HEK293 (cell line): ENCODE measurements around the gene ZNF367.
A peak's percentile ranks its signal among the peaks of the same experiment; 100 is the strongest.

ENCODE experiments used
- EGR2 ChIP-seq: fragments of 450-650 bp; formaldehyde crosslinking; IDR thresholded peaks from 2 replicates; pipeline ENCODE4 v1.5.1; 2016; ENCODE audit warnings: low read depth, missing biosample characterization, missing genetic modification characterization
- KLF8 ChIP-seq: fragments of 450-650 bp; formaldehyde crosslinking; IDR thresholded peaks from 2 replicates; pipeline ENCODE4 v1.5.1; 2016; ENCODE audit warnings: missing biosample characterization, missing genetic modification characterization
- ZEB2 ChIP-seq: fragments of 450-650 bp; formaldehyde crosslinking; IDR thresholded peaks from 2 replicates; pipeline ENCODE4 v1.5.1; 2016; ENCODE audit warnings: missing biosample characterization, missing genetic modification characterization
- ZNF132 ChIP-seq: fragments of 450-650 bp; formaldehyde crosslinking; IDR thresholded peaks from 2 replicates; pipeline ENCODE4 v1.5.1; 2017; ENCODE audit warnings: missing biosample characterization, missing genetic modification characterization, borderline replicate concordance
- ZNF133 ChIP-seq: fragments of 450-650 bp; formaldehyde crosslinking; IDR thresholded peaks from 2 replicates; pipeline ENCODE4 v1.5.1; 2016; ENCODE audit warnings: missing biosample characterization, missing genetic modification characterization
- ZNF157 ChIP-seq: fragments of 450-650 bp; formaldehyde crosslinking; IDR thresholded peaks from 2 replicates; pipeline ENCODE4 v1.5.1; 2016; ENCODE audit warnings: missing biosample characterization, missing genetic modification characterization
- ZNF221 ChIP-seq: fragments of 450-650 bp; formaldehyde crosslinking; IDR thresholded peaks from 2 replicates; pipeline ENCODE4 v1.5.1; 2017; ENCODE audit warnings: missing biosample characterization, missing genetic modification characterization, borderline replicate concordance
- ZNF23 ChIP-seq: fragments of 450-650 bp; formaldehyde crosslinking; IDR thresholded peaks from 2 replicates; pipeline ENCODE4 v1.5.1; 2016; ENCODE audit warnings: missing biosample characterization, missing genetic modification characterization, borderline replicate concordance
- ZNF354C ChIP-seq: fragments of 450-650 bp; formaldehyde crosslinking; IDR thresholded peaks from 2 replicates; pipeline ENCODE4 v1.5.1; 2016; ENCODE audit warnings: missing biosample characterization, missing genetic modification characterization, low read depth, borderline replicate concordance
- ZNF37A ChIP-seq: fragments of 450-650 bp; IDR thresholded peaks from 2 replicates; pipeline ENCODE4 v1.5.1; 2018; ENCODE audit warnings: missing biosample characterization, missing genetic modification characterization
- ZNF776 ChIP-seq: fragments of 450-650 bp; formaldehyde crosslinking; IDR thresholded peaks from 2 replicates; pipeline ENCODE4 v1.5.0; 2017; ENCODE audit warnings: missing biosample characterization, missing genetic modification characterization, borderline replicate concordance
- ZNF791 ChIP-seq: fragments of 450-650 bp; formaldehyde crosslinking; IDR thresholded peaks from 2 replicates; pipeline ENCODE4 v1.5.1; 2016; ENCODE audit warnings: missing biosample characterization, missing genetic modification characterization
- ZSCAN16 ChIP-seq: fragments of 450-650 bp; formaldehyde crosslinking; IDR thresholded peaks from 2 replicates; pipeline ENCODE4 v1.5.1; 2016; ENCODE audit warnings: missing biosample characterization, missing genetic modification characterization
- TF ChIP-seq, protein P1 (sequence below): fragments of 450-650 bp; formaldehyde crosslinking; IDR thresholded peaks from 2 replicates; pipeline ENCODE4 v1.5.1; 2016; ENCODE audit warnings: missing biosample characterization, missing genetic modification characterization
- TF ChIP-seq, protein P2 (sequence below): fragments of 450-650 bp; IDR thresholded peaks from 2 replicates; pipeline ENCODE4 v1.5.1; 2018; ENCODE audit warnings: missing biosample characterization, missing genetic modification characterization
- TF ChIP-seq, protein P3 (sequence below): fragments of 450-650 bp; formaldehyde crosslinking; IDR thresholded peaks from 2 replicates; pipeline ENCODE4 v1.5.1; 2016; ENCODE audit warnings: missing biosample characterization, missing genetic modification characterization, borderline replicate concordance
- TF ChIP-seq, protein P4 (sequence below): fragments of 450-650 bp; formaldehyde crosslinking; IDR thresholded peaks from 2 replicates; pipeline ENCODE4 v1.5.1; 2016; ENCODE audit warnings: missing biosample characterization, missing genetic modification characterization
- TF ChIP-seq, protein P5 (sequence below): fragments of 450-650 bp; formaldehyde crosslinking; IDR thresholded peaks from 2 replicates; pipeline ENCODE4 v1.5.1; 2016; ENCODE audit warnings: missing biosample characterization, missing genetic modification characterization
- TF ChIP-seq, protein P6 (sequence below): fragments of 450-650 bp; formaldehyde crosslinking; IDR thresholded peaks from 2 replicates; pipeline ENCODE4 v1.5.1; 2016; ENCODE audit warnings: missing biosample characterization, missing genetic modification characterization, borderline replicate concordance
- TF ChIP-seq, protein P7 (sequence below): fragments of 450-650 bp; formaldehyde crosslinking; IDR thresholded peaks from 2 replicates; pipeline ENCODE4 v1.5.1; 2016; ENCODE audit warnings: missing biosample characterization, missing genetic modification characterization

The ZNF367 gene

DNA sequence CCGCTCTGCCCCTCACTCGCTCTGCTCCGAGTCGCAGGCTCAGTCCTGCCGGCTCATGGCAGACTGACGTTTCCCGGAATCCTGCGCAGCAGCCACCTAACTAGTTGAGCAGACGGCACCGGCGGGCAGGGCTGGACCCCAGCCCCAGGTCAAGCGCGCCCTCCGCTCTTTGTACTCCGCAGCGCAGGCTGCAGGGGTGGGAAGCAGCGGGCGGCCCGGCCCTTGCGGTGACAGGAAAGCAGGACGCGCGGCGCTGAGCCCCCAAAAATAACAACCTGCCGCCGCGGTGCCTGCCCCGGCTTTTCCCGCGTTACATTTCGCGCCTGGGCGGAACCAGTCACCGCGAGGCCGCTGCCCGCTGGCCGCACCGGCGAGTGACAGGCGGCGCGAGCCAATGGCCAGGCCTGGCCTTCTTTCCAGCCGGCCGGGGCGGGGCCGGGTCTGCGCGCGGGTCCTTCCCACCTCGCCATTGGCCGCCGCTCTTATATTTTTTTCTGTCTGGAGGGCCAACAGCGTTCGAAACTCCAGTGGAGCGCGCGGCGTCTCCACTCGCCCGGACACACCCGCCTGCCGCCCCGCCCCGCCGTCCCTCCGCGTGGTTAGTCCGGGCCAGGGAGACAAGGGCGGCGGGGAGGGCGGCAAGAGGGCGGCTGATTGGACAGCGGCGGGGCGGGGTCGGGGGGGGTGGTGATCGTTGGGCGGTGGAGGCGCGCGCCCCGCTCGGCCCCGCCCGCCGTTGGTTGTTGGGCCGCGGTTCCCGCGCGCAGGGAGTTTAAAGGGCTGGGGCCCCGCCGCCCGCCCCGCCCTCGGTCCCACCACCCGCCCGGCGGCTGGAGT lies at the start of gene ZNF367 (continued):
- TF ChIP-seq ZNF354C (no peak), KLF8 (tag by site-specific recombination) (peak; percentile 58; the same call in 1 of the 2 replicates), ZEB2 (tag by site-specific recombination) (peak; percentile 79), ZSCAN16 (no peak), ZNF133 (tag by site-specific recombination) (no peak), ZNF23 (tag by site-specific recombination) (no peak), ZNF791 (tag by site-specific recombination) (no peak), EGR2 (no peak), ZNF776 (tag by site-specific recombination) (no peak), ZNF37A (tag by site-specific recombination) (no peak), ZNF132 (no peak), ZNF221 (tag by site-specific recombination) (no peak), ZNF157 (tag by site-specific recombination) (no peak)
- TF ChIP-seq, protein P1, sequence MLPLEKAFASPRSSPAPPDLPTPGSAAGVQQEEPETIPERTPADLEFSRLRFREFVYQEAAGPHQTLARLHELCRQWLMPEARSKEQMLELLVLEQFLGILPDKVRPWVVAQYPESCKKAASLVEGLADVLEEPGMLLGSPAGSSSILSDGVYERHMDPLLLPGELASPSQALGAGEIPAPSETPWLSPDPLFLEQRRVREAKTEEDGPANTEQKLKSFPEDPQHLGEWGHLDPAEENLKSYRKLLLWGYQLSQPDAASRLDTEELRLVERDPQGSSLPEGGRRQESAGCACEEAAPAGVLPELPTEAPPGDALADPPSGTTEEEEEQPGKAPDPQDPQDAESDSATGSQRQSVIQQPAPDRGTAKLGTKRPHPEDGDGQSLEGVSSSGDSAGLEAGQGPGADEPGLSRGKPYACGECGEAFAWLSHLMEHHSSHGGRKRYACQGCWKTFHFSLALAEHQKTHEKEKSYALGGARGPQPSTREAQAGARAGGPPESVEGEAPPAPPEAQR = no peak
- TF ChIP-seq, protein P2, sequence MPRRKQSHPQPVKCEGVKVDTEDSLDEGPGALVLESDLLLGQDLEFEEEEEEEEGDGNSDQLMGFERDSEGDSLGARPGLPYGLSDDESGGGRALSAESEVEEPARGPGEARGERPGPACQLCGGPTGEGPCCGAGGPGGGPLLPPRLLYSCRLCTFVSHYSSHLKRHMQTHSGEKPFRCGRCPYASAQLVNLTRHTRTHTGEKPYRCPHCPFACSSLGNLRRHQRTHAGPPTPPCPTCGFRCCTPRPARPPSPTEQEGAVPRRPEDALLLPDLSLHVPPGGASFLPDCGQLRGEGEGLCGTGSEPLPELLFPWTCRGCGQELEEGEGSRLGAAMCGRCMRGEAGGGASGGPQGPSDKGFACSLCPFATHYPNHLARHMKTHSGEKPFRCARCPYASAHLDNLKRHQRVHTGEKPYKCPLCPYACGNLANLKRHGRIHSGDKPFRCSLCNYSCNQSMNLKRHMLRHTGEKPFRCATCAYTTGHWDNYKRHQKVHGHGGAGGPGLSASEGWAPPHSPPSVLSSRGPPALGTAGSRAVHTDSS (tag by site-specific recombination) = no peak
- TF ChIP-seq, protein P3, sequence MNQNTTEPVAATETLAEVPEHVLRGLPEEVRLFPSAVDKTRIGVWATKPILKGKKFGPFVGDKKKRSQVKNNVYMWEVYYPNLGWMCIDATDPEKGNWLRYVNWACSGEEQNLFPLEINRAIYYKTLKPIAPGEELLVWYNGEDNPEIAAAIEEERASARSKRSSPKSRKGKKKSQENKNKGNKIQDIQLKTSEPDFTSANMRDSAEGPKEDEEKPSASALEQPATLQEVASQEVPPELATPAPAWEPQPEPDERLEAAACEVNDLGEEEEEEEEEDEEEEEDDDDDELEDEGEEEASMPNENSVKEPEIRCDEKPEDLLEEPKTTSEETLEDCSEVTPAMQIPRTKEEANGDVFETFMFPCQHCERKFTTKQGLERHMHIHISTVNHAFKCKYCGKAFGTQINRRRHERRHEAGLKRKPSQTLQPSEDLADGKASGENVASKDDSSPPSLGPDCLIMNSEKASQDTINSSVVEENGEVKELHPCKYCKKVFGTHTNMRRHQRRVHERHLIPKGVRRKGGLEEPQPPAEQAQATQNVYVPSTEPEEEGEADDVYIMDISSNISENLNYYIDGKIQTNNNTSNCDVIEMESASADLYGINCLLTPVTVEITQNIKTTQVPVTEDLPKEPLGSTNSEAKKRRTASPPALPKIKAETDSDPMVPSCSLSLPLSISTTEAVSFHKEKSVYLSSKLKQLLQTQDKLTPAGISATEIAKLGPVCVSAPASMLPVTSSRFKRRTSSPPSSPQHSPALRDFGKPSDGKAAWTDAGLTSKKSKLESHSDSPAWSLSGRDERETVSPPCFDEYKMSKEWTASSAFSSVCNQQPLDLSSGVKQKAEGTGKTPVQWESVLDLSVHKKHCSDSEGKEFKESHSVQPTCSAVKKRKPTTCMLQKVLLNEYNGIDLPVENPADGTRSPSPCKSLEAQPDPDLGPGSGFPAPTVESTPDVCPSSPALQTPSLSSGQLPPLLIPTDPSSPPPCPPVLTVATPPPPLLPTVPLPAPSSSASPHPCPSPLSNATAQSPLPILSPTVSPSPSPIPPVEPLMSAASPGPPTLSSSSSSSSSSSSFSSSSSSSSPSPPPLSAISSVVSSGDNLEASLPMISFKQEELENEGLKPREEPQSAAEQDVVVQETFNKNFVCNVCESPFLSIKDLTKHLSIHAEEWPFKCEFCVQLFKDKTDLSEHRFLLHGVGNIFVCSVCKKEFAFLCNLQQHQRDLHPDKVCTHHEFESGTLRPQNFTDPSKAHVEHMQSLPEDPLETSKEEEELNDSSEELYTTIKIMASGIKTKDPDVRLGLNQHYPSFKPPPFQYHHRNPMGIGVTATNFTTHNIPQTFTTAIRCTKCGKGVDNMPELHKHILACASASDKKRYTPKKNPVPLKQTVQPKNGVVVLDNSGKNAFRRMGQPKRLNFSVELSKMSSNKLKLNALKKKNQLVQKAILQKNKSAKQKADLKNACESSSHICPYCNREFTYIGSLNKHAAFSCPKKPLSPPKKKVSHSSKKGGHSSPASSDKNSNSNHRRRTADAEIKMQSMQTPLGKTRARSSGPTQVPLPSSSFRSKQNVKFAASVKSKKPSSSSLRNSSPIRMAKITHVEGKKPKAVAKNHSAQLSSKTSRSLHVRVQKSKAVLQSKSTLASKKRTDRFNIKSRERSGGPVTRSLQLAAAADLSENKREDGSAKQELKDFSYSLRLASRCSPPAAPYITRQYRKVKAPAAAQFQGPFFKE = no peak
- TF ChIP-seq, protein P4, sequence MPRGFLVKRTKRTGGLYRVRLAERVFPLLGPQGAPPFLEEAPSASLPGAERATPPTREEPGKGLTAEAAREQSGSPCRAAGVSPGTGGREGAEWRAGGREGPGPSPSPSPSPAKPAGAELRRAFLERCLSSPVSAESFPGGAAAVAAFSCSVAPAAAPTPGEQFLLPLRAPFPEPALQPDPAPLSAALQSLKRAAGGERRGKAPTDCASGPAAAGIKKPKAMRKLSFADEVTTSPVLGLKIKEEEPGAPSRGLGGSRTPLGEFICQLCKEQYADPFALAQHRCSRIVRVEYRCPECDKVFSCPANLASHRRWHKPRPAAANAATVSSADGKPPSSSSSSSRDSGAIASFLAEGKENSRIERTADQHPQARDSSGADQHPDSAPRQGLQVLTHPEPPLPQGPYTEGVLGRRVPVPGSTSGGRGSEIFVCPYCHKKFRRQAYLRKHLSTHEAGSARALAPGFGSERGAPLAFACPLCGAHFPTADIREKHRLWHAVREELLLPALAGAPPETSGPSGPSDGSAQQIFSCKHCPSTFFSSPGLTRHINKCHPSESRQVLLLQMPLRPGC (tag by site-specific recombination) = peak; percentile 41; the same call in 1 of the 2 replicates
- TF ChIP-seq, protein P5, sequence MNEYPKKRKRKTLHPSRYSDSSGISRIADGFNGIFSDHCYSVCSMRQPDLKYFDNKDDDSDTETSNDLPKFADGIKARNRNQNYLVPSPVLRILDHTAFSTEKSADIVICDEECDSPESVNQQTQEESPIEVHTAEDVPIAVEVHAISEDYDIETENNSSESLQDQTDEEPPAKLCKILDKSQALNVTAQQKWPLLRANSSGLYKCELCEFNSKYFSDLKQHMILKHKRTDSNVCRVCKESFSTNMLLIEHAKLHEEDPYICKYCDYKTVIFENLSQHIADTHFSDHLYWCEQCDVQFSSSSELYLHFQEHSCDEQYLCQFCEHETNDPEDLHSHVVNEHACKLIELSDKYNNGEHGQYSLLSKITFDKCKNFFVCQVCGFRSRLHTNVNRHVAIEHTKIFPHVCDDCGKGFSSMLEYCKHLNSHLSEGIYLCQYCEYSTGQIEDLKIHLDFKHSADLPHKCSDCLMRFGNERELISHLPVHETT (tag by site-specific recombination) = no peak
- TF ChIP-seq, protein P6, sequence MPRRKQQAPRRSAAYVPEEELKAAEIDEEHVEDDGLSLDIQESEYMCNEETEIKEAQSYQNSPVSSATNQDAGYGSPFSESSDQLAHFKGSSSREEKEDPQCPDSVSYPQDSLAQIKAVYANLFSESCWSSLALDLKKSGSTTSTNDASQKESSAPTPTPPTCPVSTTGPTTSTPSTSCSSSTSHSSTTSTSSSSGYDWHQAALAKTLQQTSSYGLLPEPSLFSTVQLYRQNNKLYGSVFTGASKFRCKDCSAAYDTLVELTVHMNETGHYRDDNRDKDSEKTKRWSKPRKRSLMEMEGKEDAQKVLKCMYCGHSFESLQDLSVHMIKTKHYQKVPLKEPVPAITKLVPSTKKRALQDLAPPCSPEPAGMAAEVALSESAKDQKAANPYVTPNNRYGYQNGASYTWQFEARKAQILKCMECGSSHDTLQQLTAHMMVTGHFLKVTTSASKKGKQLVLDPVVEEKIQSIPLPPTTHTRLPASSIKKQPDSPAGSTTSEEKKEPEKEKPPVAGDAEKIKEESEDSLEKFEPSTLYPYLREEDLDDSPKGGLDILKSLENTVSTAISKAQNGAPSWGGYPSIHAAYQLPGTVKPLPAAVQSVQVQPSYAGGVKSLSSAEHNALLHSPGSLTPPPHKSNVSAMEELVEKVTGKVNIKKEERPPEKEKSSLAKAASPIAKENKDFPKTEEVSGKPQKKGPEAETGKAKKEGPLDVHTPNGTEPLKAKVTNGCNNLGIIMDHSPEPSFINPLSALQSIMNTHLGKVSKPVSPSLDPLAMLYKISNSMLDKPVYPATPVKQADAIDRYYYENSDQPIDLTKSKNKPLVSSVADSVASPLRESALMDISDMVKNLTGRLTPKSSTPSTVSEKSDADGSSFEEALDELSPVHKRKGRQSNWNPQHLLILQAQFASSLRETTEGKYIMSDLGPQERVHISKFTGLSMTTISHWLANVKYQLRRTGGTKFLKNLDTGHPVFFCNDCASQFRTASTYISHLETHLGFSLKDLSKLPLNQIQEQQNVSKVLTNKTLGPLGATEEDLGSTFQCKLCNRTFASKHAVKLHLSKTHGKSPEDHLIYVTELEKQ = no peak
- TF ChIP-seq, protein P7, sequence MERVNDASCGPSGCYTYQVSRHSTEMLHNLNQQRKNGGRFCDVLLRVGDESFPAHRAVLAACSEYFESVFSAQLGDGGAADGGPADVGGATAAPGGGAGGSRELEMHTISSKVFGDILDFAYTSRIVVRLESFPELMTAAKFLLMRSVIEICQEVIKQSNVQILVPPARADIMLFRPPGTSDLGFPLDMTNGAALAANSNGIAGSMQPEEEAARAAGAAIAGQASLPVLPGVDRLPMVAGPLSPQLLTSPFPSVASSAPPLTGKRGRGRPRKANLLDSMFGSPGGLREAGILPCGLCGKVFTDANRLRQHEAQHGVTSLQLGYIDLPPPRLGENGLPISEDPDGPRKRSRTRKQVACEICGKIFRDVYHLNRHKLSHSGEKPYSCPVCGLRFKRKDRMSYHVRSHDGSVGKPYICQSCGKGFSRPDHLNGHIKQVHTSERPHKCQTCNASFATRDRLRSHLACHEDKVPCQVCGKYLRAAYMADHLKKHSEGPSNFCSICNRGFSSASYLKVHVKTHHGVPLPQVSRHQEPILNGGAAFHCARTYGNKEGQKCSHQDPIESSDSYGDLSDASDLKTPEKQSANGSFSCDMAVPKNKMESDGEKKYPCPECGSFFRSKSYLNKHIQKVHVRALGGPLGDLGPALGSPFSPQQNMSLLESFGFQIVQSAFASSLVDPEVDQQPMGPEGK (tag by site-specific recombination) = no peak; the same call in 1 of the 2 replicates
